Smooth muscle cell of trachea (primary cell): Measurements from ENCODE around the gene RAB32. TPM values are rescaled to one million over a fixed set of nuclear protein-coding genes. Genes with fewer than 3 reads are reported as not detected.

Experiments
- total RNA-seq: library from RNA; depleted of rRNA; stranded (reverse); fragments of >200 nt; gene quantifications from 2 replicates; pipeline ENCODE4 v1.2.1, GENCODE V29; 2014

Gene RAB32
- 119 and 125 TPM in 2 replicates for total RNA-seq

DNA sequence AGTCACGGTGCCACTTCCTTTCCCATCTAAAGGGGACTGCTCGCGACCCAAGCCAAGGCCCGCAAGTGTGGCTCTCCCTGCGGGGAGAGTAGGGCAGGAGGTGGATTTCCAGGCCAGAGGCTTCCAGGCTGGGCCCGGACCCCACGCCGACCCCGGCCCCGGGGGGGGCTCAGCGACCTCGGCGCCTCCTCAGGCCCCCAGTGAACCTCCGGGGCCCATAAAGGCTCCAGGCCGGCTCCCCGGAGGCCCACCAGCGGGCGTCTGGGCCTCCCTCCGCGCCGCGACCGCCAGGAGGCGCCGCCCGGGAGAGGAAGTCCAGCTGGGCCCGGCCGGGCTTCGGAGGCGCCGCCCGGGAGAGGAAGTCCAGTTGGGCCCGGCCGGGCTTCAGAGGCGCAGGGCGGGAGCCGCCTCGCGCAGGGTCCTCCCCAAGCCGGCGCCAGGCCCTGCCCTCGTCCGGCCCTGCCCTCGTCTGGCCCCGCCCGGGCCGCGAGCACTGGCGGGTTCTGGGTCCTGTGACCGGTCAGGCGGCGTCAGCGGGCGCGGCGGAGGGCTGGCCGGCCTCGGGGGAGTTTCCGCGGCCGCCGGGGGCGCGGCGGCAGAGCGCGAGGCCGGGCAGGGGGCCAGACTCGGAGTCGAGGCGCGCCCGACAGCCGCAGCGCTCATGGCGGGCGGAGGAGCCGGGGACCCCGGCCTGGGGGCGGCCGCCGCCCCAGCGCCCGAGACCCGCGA, at the start of gene RAB32:
Gene RAB32, plus strand, starts transcription at position 623 of the 729 bp plus-strand sequence. Its CDS starts 39 bp downstream, at position 662.

DNA sequence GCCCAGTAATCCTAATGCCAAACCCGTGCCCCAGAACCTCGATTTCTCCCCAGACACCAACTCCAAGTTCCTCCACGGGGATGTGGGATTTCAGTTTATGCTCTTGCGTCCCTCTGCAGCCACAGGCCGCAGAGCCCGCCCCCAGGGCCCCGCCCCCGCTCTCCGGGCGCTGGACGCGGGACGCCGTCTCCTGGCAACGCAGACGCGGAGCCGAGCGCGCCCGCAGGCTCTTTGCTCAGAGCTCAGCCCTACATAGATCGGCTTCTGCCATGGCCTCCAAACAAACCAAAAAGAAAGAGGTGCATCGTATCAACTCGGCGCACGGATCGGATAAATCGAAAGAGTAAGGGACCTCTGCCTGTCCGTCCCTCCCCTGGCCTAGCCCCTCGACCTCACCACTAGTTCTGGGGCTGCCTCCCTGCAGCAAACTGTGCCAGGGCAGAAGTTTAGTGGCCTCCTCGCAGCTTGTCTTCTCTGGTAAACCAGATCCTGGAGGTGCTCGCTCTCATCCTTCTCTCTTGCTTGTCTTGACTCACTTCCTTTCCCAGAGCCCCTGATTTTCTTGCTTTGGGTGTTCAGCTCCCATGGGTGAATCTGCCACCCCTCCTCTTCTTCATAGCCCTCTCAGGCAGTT, 55.3 kb downstream of the RAB32 start, which contains the start of gene ADGB:
Gene ADGB, plus strand, starts transcription at position 201 of the 634 bp plus-strand sequence. Its CDS starts 69 bp downstream, at position 270.

Other genes with a start within 250 kb of the RAB32 start
- gene ADGB, start 55.1 kb downstream of the RAB32 start, total RNA-seq: not detected in 2 replicates